NCI-H128 (cell line): ENCODE measurements around the gene SPPL2A.
"Not testable (repeated sequence)": the region's sequence is repeated elsewhere in the genome, so short reads cannot be mapped to it uniquely, and the experiment has no call there.

Experiments used
- DNase-seq: peaks from one replicate; lab custom pipeline; 2025; ENCODE audit not compliant: unreplicated experiment; lab: John Stamatoyannopoulos, UW

SPPL2A gene

GRCh38 chr15:50765195-50765967, at the start of gene SPPL2A:
TSS of gene SPPL2A (minus strand) at chr15:50765706. CDS start at chr15:50765533, 173 bp downstream.
- no peak for DNase-seq

DNA sequence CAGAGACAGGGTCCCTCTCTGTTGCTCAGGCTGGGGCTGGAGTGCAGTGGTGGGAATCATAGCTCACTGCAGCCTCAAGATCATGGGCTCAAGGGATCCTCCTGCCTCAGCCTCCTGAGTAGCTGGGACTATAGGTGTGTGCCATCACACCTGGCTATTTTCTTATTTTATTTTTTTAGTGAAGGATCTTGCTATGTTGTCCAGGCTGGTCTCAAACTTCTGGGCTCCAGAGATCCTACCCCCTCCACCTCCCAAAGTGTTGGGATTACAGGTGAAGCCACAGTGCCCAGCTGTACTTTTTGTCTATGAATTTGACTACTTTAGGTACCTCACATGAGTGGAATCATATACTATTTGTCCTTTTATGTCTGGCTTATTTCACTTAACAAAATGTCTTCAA, 49.1 kb upstream of the SPPL2A start:
- no peak for DNase-seq

- DNase-seq: no peak
Observed at GRCh38 chr15:50813865-50814264, 48.4 kb upstream of the SPPL2A start.

DNA sequence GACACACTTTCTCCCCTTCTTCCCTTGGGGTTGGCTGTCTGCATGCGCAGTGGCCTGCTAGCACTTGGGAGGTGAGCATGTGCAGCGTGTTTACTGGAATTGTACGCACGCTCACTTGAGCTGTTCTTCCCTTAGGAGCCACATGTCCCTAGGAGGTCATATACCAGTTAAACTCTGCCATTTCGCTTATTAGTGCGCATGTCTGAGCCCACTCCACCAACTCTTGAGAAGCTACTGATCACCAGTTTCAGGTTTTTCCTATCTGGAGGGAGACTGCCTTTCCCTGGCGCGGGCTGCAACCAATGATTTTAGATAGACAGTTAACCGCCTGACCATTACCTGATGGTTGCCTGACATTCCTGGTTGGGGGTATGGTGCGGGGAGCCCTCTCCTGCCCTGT, 47.6 kb upstream of the SPPL2A start:
- DNase-seq: no peak

- DNase-seq: not testable (repeated sequence)
Observed at GRCh38 chr15:50812181-50812506, 46.6 kb upstream of the SPPL2A start.

- DNase-seq: not testable (repeated sequence)
Observed at GRCh38 chr15:50811461-50812180, 46.1 kb upstream of the SPPL2A start.

DNA sequence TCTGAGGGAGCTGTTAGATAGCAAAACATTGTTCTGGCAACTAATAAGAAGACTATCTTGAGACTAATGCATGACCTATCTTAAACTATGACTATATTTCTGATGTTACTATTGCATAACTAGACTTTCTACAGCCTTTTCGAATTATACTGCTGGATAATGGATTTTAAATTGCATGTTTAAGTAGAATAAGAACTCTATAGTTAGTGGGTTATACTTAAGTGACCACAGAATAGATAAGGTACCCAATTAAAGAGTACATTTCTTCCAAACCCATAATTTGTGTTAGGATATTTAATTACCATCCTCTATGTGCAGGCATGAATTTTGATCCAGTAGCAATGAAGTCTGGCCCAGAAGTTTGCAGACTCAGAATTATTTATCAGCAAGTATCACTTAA, 44.6 kb upstream of the SPPL2A start:
- DNase-seq: no peak

- no peak for DNase-seq
Observed at GRCh38 chr15:50808728-50809127, 43.2 kb upstream of the SPPL2A start.

GRCh38 chr15:50803479-50804180, 38.1 kb upstream of the SPPL2A start:
- no peak for DNase-seq

DNA sequence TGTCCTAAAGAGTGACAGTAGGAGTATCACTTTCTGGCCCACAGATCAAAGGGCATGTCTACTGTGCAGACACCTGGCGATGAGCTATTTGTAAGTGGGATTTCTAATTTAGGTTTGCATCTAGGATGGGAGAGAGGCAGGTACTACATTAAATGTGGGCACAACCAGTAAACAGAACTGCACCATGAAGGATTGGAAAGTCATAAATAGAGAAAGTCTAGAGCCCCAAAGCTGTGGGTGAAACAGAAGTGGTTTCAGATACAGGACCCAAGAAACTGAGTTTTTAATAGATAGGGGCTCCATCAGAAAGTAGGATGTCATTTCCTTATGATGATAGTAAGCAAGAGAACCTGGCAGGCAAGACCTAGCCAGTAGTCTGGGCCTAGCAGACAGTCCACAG, 35.2 kb upstream of the SPPL2A start:
- DNase-seq: no peak

DNA sequence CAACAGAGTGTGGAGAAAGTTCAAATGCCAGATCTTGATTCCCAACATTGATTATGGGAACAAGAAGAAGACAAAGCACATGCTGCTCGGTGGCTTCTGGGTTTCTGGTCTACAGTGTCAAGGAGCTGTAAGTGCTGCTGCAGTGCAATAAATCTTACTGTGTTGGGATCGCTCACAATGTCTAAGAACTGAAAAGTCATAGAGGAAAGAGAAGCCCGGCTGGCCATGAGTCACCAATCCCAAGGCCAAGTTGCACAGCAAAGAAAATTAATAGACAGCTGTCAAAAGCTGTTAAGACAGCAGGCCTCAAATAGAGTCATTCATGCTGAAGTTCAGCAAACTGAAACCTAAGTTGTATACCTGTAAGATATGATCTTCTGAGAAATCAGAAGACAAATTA, 33.2 kb upstream of the SPPL2A start:
- DNase-seq: no peak

- no peak for DNase-seq
Observed at GRCh38 chr15:50797926-50798325, 32.4 kb upstream of the SPPL2A start.

- no peak for DNase-seq
Observed at GRCh38 chr15:50791486-50791885, 26.0 kb upstream of the SPPL2A start.

- no peak for DNase-seq
Observed at GRCh38 chr15:50790778-50791453, 25.4 kb upstream of the SPPL2A start.

DNA sequence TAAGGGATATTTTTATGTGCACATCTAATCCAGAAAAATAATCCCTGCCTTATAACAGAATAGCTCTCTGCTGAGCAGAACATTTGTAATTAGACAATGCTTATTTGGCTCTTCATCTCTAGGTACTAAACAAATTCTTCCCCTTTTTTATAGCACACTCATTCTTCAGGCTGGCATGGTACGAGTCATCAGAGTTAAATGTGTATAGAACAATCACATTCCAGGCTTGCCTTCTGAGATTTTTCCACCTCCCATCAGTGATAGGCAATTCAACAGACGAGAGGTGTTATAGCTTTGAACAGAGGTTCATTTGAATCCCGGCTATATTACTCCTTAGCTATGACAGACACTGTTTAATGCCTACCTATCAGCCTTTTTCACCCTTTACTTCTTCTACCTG, 21.4 kb upstream of the SPPL2A start:
- DNase-seq: no peak

DNA sequence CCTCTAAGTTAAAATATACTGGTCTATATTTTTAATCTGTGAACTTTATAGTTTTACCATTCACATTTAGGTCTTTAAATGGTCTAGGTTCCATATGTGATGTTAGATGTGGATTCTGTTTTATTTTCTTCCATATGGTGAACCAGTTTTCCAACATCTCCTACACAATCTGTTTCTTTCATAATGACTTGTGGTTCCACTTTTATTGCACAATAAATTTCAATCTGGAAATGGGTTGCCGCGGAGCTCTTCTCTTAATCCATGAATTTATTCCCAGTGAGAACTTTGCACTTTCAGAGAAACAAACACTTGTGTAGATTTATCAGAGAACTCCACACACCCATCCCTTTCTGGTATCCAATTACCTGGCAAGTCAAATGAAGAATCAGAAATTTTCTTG, 20.9 kb upstream of the SPPL2A start:
- DNase-seq: no peak

DNA sequence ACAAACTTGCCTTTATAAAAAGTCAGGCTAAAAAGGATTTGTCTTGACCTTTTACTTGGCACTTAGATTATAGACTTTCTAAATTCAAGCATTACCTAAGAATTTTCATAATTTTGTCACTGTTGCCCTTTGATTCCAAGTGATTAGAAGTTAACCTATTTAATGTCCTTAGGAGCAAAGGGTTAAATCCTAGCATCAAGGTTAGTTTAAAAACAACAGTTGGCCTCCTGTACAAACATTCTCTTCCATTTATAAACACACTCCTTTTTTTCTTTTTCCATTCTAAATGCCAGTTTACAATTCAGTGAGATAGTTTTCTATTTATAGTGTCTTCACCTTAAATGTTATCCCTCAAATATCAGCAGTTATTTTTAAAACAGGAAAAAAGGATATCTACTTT, 18.4 kb upstream of the SPPL2A start:
- DNase-seq: no peak

GRCh38 chr15:50783411-50783810, 17.9 kb upstream of the SPPL2A start:
- no peak for DNase-seq

- no peak for DNase-seq
Observed at GRCh38 chr15:50778086-50778485, 12.6 kb upstream of the SPPL2A start.

GRCh38 chr15:50777042-50777441, 11.5 kb upstream of the SPPL2A start:
- DNase-seq: no peak

- no peak for DNase-seq
Observed at GRCh38 chr15:50774450-50774849, 8.9 kb upstream of the SPPL2A start.

- no peak for DNase-seq
Observed at GRCh38 chr15:50773389-50773788, 7.9 kb upstream of the SPPL2A start.
